Adrenal gland (tissue), 12 donors: ENCODE measurements around the gene MFAP1. TPM values are rescaled to one million over a fixed set of nuclear protein-coding genes. Genes with fewer than 3 reads are reported as not detected.

Experiments
- DNase-seq, 7 donors: peaks; one replicate each; pipeline ENCODE4 v3.0.0-alpha.2; 2019 to 2020
- H3K27ac ChIP-seq, 5 donors: fragments of 200-600 bp; sonication (generic) in 4 of 5; 1 replicate in 3 of 5; 2 replicates in 2 of 5; pipeline versions ENCODE4 v1.5.1 to v1.8.0; 2016 to 2020; ENCODE audit warnings: mild to moderate bottlenecking in 1 of 5
- H3K27me3 ChIP-seq: fragments of 200-600 bp; 2 replicates; pipeline ENCODE4 v1.8.0; 2021
- H3K36me3 ChIP-seq, 2 donors: fragments of 200-600 bp; replicated peaks in 1 of 2; 1 replicate in 1 of 2; 2 replicates in 1 of 2; pipeline versions ENCODE4 v1.5.1 to v1.8.0; 2018 to 2022
- H3K4me1 ChIP-seq, 2 donors: fragments of 200-600 bp; replicated peaks in 1 of 2; 1 replicate in 1 of 2; 2 replicates in 1 of 2; pipeline versions ENCODE4 v1.5.1 to v1.8.0; 2018 to 2021
- H3K4me3 ChIP-seq, 4 donors: fragments of 200-600 bp; sonication (generic) in 3 of 4; one replicate each; pipeline ENCODE4 v1.5.1; 2016 to 2018
- H3K9me3 ChIP-seq, 3 donors: fragments of 200-600 bp; sonication (generic) in 1 of 3; replicated peaks in 1 of 3; 1 replicate in 2 of 3; 2 replicates in 1 of 3; pipeline versions ENCODE4 v1.5.1 to v1.8.0; 2016 to 2021
- CTCF ChIP-seq, 6 experiments: fragments of 450-650 bp in 4 of 6; fragments of 200-600 bp in 2 of 6; sonication (generic) in 1 of 6; IDR thresholded peaks; 1 replicate in 5 of 6; 2 replicates in 1 of 6; pipeline versions ENCODE4 v1.5.1 to v1.8.0; 2016 to 2021; ENCODE audit warnings: antibody characterized with exemption in 6 of 6, mild to moderate bottlenecking in 2 of 6, moderate library complexity in 1 of 6
- POLR2A ChIP-seq, 2 donors: fragments of 450-650 bp; IDR thresholded peaks; one replicate each; pipeline ENCODE4 v1.6.1; 2017; ENCODE audit warnings: antibody characterized with exemption in 2 of 2, mild to moderate bottlenecking in 2 of 2, moderate library complexity in 1 of 2
- WGBS, 4 donors: extraction: QIAGEN DNeasy Blood & Tissue Kit in 2 of 4; methylation state at CpG; one replicate each; pipeline versions ENCODE4 v1.1.5 to v1.1.7; 2013 to 2017; 5-methylcytosine and 5-hydroxymethylcytosine counted together
- intact Hi-C, 2 donors: fragments of 100-400 bp; cut with DNase I; formaldehyde crosslinking; loops; one replicate each; pipeline versions ENCODE4 v1.14.1 to v1.15.0; 2022 to 2023
- polyA plus RNA-seq, 3 donors: library from polyadenylated mRNA; stranded (reverse); fragments of 200-250 nt in 2 of 3; fragments of 350-450 nt in 1 of 3; fragmentation: Illumina TruSeq in 1 of 3; extraction: RNeasy Lipid Tissue Mini Kit (QIAGEN cat#74804) in 1 of 3; gene quantifications; one replicate each; pipeline ENCODE4 v1.2.3, GENCODE V29; 2013 to 2014
- total RNA-seq, 9 donors: library from RNA; depleted of rRNA in 4 of 9; stranded (reverse); fragments of >200 nt in 4 of 9; fragments of 120-200 nt in 1 of 9; fragmentation: NEBNext Ultra II Directional in 1 of 9; extraction: Animal tissue kit (Norgen Biotek cat#: 25700) in 1 of 9; gene quantifications; one replicate each; pipeline versions ENCODE4 v1.1.0 to v1.2.4, GENCODE V29; 2013 to 2023
- donor health status: healthy with polysubstance abuse.
- donor health status: Bipolar disorder and iron deficiency.
- donor health status: DM: yes; HTN: yes; CAD: no.
- donor health status: DM: no; HTN: no; CAD: no.
- donor health status: DM: no; HTN: no; CAD: no.
- donor health status: DM: yes; HTN: yes; CAD: no.

MFAP1 gene
- total and polyA plus RNA-seq, 12 donors, result 9.5 to 68.0 (median 29.1) TPM

- WGBS, 4 donors, result 0 to 1% (median 1%) methylated on average over 33 of the region's 33 CpGs
- Histone ChIP-seq H3K27ac (peak overlapping the region; percentile 89 to 98 (median 96)), H3K27me3 (no peaks in the 10 kb centered on the region), H3K36me3 (peaks cover 0 to 44% of the 10 kb centered on the region in 2 donors), H3K4me3 (peak overlapping the region; percentile 6 to 89 (median 74)), H3K9me3 (no peaks in the 10 kb centered on the region), H3K4me1 (peaks cover 20 to 41% of the 10 kb centered on the region in 2 donors)
- intact Hi-C loops, result no loop called here
- DNase-seq, result peak; percentile 50 to 78 (median 67)
- TF ChIP-seq POLR2A (IDR thresholded peaks at IDR 0.05) (peak; percentile 25 to 54), CTCF (IDR thresholded peaks at IDR 0.05) (peak in 3 of 6 experiments; percentile 14 to 31 (median 22))
Measured at GRCh38 chr15:43792761-43793476, 31.6 kb downstream of the MFAP1 start.

DNA sequence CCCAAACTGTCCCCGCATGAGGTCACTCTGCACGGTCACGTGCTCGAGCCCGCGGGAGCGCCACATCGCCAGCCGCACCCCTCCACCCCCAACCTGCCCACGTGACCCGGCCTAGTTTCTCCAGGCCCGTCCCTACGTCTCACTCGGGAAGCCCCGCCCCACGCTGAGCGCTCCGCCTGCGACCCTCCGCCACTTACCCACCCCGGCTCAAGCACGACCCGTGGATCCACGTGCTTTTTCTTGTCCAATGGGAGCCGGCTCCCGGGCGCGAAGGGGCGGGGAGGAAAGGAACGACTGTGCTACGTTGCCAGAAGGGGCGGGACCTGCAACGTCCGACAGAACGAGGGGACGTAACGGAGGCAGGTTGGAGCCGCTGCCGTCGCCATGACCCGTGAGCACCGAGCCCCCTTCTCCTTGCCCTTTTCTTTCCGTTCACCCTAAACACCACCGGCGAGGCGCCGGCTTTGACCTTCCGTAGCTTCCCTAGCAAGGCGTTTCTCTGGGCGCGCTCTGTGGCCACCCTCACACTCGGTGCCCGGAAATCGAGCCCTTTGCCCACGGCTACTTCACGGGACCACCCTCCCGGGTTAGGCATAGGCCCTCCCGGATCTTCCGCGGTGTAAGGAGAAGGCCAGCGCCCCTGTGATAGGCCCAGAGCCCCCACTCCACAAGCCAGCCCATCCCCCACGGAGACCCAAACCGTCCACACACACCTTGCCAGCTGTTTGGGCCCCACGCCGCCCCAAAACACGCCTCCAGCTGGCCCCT is 32.3 kb downstream of the MFAP1 start, which contains the start of gene SERF2:
Gene SERF2 (plus strand): TSS at position 328 of the 768 bp plus-strand sequence. CDS start 57 bp downstream, at position 385.
- Histone ChIP-seq H3K36me3 (peaks cover 0 to 38% of the 10 kb centered on the region in 2 donors), H3K9me3 (no peaks in the 10 kb centered on the region), H3K4me3 (peak within 1 kb of the TSS; percentile 61 to 89 (median 74)), H3K27ac (peak within 1 kb of the TSS; percentile 89 to 98 (median 96)), H3K4me1 (peaks cover 20 to 39% of the 10 kb centered on the region in 2 donors), H3K27me3 (no peaks in the 10 kb centered on the region)
- TF ChIP-seq POLR2A (IDR thresholded peaks at IDR 0.05) (peak; percentile 98 to 100), CTCF (IDR thresholded peaks at IDR 0.05) (no peak)
- DNase-seq, result peak; percentile 100
- intact Hi-C loops, result no loop called here
- WGBS, 4 donors, result 0% methylated on average over 19 to 66 of the region's 66 CpGs

- DNase-seq, result no peak
- no peak overlapping the region for H3K27ac ChIP-seq
- H3K9me3 ChIP-seq, result no peaks in the 10 kb centered on the region
- 95 to 98% (median 97%) methylated on average over 3 of the region's 3 CpGs for WGBS, 4 donors
- TF ChIP-seq CTCF (IDR thresholded peaks at IDR 0.05) (no peak), POLR2A (IDR thresholded peaks at IDR 0.05) (no peak)
- intact Hi-C loops, result no loop called here
- H3K4me1 ChIP-seq, result peaks cover 13% of the 10 kb centered on the region in 2 donors
- no peaks in the 10 kb centered on the region for H3K27me3 ChIP-seq
- peaks cover 0 to 11% of the 10 kb centered on the region in 2 donors for H3K36me3 ChIP-seq
- no peak overlapping the region for H3K4me3 ChIP-seq
Measured at GRCh38 chr15:43789409-43789808, 35.1 kb downstream of the MFAP1 start.

DNA sequence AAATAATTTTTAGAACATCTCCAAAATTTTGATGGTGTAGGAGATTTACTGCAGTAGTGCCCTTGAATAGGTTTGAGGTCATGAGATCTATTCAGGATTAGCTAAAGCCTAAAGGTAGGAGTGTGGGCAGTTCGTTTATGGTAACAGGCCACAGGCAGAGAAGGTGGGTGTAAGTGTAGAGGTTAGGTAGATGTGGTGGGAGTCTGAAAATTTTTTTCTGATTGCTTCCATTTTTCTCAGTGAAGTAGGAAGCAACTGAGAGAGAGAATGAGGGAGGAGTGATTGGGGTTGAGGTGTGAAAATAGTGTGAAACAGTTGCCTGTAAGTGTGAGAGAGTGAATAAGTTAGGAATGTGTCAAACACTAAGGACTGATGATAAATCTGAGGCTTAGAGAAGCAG is 45.5 kb downstream of the MFAP1 start:
- Histone ChIP-seq H3K4me1 (peaks cover 0 to 19% of the 10 kb centered on the region in 2 donors), H3K36me3 (peaks cover 0 to 2% of the 10 kb centered on the region in 2 donors), H3K4me3 (no peak overlapping the region), H3K9me3 (no peaks in the 10 kb centered on the region), H3K27me3 (no peaks in the 10 kb centered on the region), H3K27ac (no peak overlapping the region)
- 62 to 81% (median 75%) methylated on average over 1 of the region's 1 CpG for WGBS, 4 donors
- intact Hi-C loops, result no loop called here
- TF ChIP-seq CTCF (IDR thresholded peaks at IDR 0.05) (no peak), POLR2A (IDR thresholded peaks at IDR 0.05) (no peak)
- DNase-seq, result no peak
